ENCODE data around the gene SLC27A2.

- TF ChIP-seq CTCF (IDR thresholded peaks at IDR 0.05; ENCODE audit: insufficient read depth, low read length, poor library complexity, severe bottlenecking) (no peak), EZH2phosphoT487 (conservative IDR thresholded peaks at IDR 0.05; ENCODE audit: low read length) (no peak)
These were observed 38.6 kb upstream of the SLC27A2 start for GRCh38 chr15:50143255-50143860.

Measured in SU-DHL-6 (cell line).